IMR-90 (cell line): Measurements from ENCODE around the gene ZNF791. TPM values are rescaled to one million over a fixed set of nuclear protein-coding genes. Genes with fewer than 3 reads are reported as not detected.

Experiments
- ATAC-seq: fragments of 200-7000 bp; cut with Tn5 transposase; 2 replicates; pipeline ENCODE4 v1.9.1; 2020; ENCODE audit warnings: low read depth, mild to moderate bottlenecking, moderate library complexity
- BruUV-seq: library from RNA; stranded (reverse); fragments of 400-500 nt; replicated peaks from 2 replicates; lab custom pipeline; 2021; lab: Mats Ljungman, UMichigan
- CTCF ChIA-PET: fragments of 300-600 bp; formaldehyde crosslinking; extraction: SDS; loops from one replicate; lab custom pipeline; 2021; ENCODE audit warnings: antibody characterized with exemption; lab: Yijun Ruan, JAX
- POLR2A ChIA-PET: fragments of 300-600 bp; sonication (Branson Sonifier 250); formaldehyde crosslinking; loops from one replicate; lab custom pipeline; 2022; ENCODE audit warnings: antibody characterized with exemption; ENCODE audit not compliant: unreplicated experiment; lab: Charles Lee
- DNase-seq: peaks from one replicate; pipeline ENCODE4 v3.0.0; 2013
- H2AFZ ChIP-seq: replicated peaks from 2 replicates; pipeline ENCODE3; 2013; ENCODE audit warnings: low read length, mild to moderate bottlenecking; ENCODE audit not compliant: poor library complexity
- H2AK5ac ChIP-seq: 2 replicates; pipeline ENCODE4 v1.6.1; 2013; ENCODE audit warnings: low read depth, low read length, inconsistent platforms
- H2AK9ac ChIP-seq: replicated peaks from 2 replicates; pipeline ENCODE3; 2013; ENCODE audit warnings: mild to moderate bottlenecking, low read depth, low read length, moderate library complexity; ENCODE audit not compliant: poor library complexity
- H2BK120ac ChIP-seq: 2 replicates; pipeline ENCODE4 v1.6.1; 2013; ENCODE audit warnings: low read depth, low read length, inconsistent platforms
- H2BK15ac ChIP-seq: 3 replicates; pipeline ENCODE4 v1.6.1; 2013; ENCODE audit warnings: low read depth, low read length, inconsistent platforms
- H2BK20ac ChIP-seq: 2 replicates; pipeline ENCODE4 v1.6.1; 2013; ENCODE audit warnings: low read depth, mild to moderate bottlenecking, inconsistent platforms, low read length, moderate library complexity
- H2BK5ac ChIP-seq: 2 replicates; pipeline ENCODE4 v1.6.1; 2013; ENCODE audit warnings: mild to moderate bottlenecking, low read depth, low read length, inconsistent platforms; ENCODE audit not compliant: poor library complexity, severe bottlenecking
- H3K14ac ChIP-seq: replicated peaks from 2 replicates; pipeline ENCODE4 v1.6.1; 2013; ENCODE audit warnings: low read depth, low read length, inconsistent platforms
- H3K18ac ChIP-seq: 2 replicates; pipeline ENCODE4 v1.6.1; 2013; ENCODE audit warnings: low read depth, low read length, control low read depth
- H3K23ac ChIP-seq: 2 replicates; pipeline ENCODE4 v1.6.1; 2013; ENCODE audit warnings: low read depth, low read length, inconsistent platforms
- H3K27ac ChIP-seq: 2 replicates; pipeline ENCODE4 v1.5.1; 2013; ENCODE audit warnings: mild to moderate bottlenecking, control low read depth, low read length; ENCODE audit not compliant: insufficient read depth
- H3K27me3 ChIP-seq: 2 replicates; pipeline ENCODE4 v1.6.1; 2013; ENCODE audit warnings: low read length; ENCODE audit not compliant: control insufficient read depth, insufficient read depth
- H3K36me3 ChIP-seq: 2 replicates; pipeline ENCODE4 v1.6.1; 2013; ENCODE audit warnings: low read length, mixed read lengths; ENCODE audit not compliant: control insufficient read depth, insufficient read depth
- H3K4ac ChIP-seq: 2 replicates; pipeline ENCODE4 v1.6.1; 2013; ENCODE audit warnings: low read depth, low read length, inconsistent platforms
- H3K4me1 ChIP-seq: 2 replicates; pipeline ENCODE4 v1.6.1; 2013; ENCODE audit warnings: low read length, mixed read lengths; ENCODE audit not compliant: control insufficient read depth, insufficient read depth
- H3K4me2 ChIP-seq: 2 replicates; pipeline ENCODE4 v1.6.1; 2013; ENCODE audit warnings: low read depth, mild to moderate bottlenecking, control low read depth, low read length, moderate library complexity
- H3K4me3 ChIP-seq: 2 replicates; pipeline ENCODE4 v1.5.1; 2013; ENCODE audit warnings: low read depth, mild to moderate bottlenecking, control low read depth, low read length, moderate library complexity; ENCODE audit not compliant: insufficient read depth
- H3K56ac ChIP-seq: 2 replicates; pipeline ENCODE4 v1.6.1; 2013; ENCODE audit warnings: low read length, inconsistent platforms; ENCODE audit not compliant: insufficient read depth; ENCODE audit errors: extremely low read depth
- H3K79me1 ChIP-seq, 2 experiments: 2 replicates each; pipeline ENCODE4 v1.6.1; 2013; ENCODE audit warnings: low read length in 2 of 2, inconsistent platforms in 1 of 2, low read depth in 1 of 2
- H3K9ac ChIP-seq: 2 replicates; pipeline ENCODE4 v1.6.1; 2013; ENCODE audit warnings: low read depth, low read length, control low read depth
- H3K9me1 ChIP-seq: 2 replicates; pipeline ENCODE4 v1.6.1; 2013; ENCODE audit warnings: low read length, inconsistent platforms; ENCODE audit not compliant: insufficient read depth
- H3K9me3 ChIP-seq: 2 replicates; pipeline ENCODE4 v1.6.1; 2013; ENCODE audit warnings: low read length; ENCODE audit not compliant: control insufficient read depth, insufficient read depth
- H4K20me1 ChIP-seq: 2 replicates; pipeline ENCODE4 v1.6.1; 2013; ENCODE audit warnings: low read length, inconsistent platforms; ENCODE audit not compliant: insufficient read depth
- H4K5ac ChIP-seq: 2 replicates; pipeline ENCODE4 v1.6.1; 2013; ENCODE audit warnings: mild to moderate bottlenecking, low read depth, low read length, control low read depth
- H4K8ac ChIP-seq, 2 experiments: 2 replicates each; pipeline ENCODE4 v1.6.1; 2013; ENCODE audit warnings: low read depth in 2 of 2, low read length in 2 of 2, control low read depth in 1 of 2, inconsistent platforms in 1 of 2
- H4K91ac ChIP-seq: 2 replicates; pipeline ENCODE4 v1.6.1; 2013; ENCODE audit warnings: low read depth, low read length, inconsistent platforms; ENCODE audit not compliant: insufficient read depth
- CEBPB ChIP-seq: IDR thresholded peaks from 2 replicates; pipeline ENCODE4 v1.6.1; 2012; ENCODE audit warnings: low read depth, low read length, improper control_type of control experiment
- RAD21 ChIP-seq: IDR thresholded peaks from 2 replicates; pipeline ENCODE4 v1.6.1; 2012; ENCODE audit warnings: low read length, improper control_type of control experiment
- WGBS, 2 experiments: methylation state at CpG; one replicate each; pipeline versions ENCODE4 v1.1.5 to v1.1.7; 2013; ENCODE audit warnings: missing lambda C conversion rate in 2 of 2; ENCODE audit not compliant: insufficient read length in 1 of 2; ENCODE audit errors: extremely low coverage in 2 of 2; 5-methylcytosine and 5-hydroxymethylcytosine counted together
- dilution Hi-C: fragments of 300-500 bp; cut with HindIII; formaldehyde crosslinking; loops from one replicate; pipeline ENCODE4 v1.14.3; 2018; ENCODE audit warnings: low sequenced_read_pairs; ENCODE audit not compliant: unreplicated experiment
- in situ Hi-C: fragments of 300-500 bp; cut with MboI; formaldehyde crosslinking; loops from 3 replicates; pipeline ENCODE4 v1.14.3; 2019; ENCODE audit warnings: low sequenced_read_pairs, inconsistent platforms, mixed read lengths
- intact Hi-C: fragments of 100-400 bp; cut with micrococcal nuclease; formaldehyde crosslinking; loops from 2 replicates; pipeline ENCODE4 v1.10.0; 2022
- polyA plus RNA-seq, 3 experiments: library from polyadenylated mRNA; depleted of rRNA; stranded (reverse); fragments of >200 nt; gene quantifications; 2 replicates each; pipeline ENCODE4 v1.2.3, GENCODE V29; 2012; ENCODE audit warnings: low replicate concordance in 1 of 3
- total RNA-seq: library from RNA; depleted of rRNA; stranded (reverse); fragments of >200 nt; gene quantifications from 2 replicates; pipeline ENCODE4 v1.2.3, GENCODE V29; 2012

Gene ZNF791
- total and polyA plus RNA-seq, 2 of the 4 experiments (the other 2 are of a cell fraction), result 7.1 to 15.8 TPM

- H3K9ac ChIP-seq, result no peak overlapping the region
- H3K23ac ChIP-seq, result no peak overlapping the region
- H2AK9ac ChIP-seq, result no peak overlapping the region
- H2BK5ac ChIP-seq, result no peak overlapping the region
- no peak overlapping the region for H3K56ac ChIP-seq
- H2BK15ac ChIP-seq, result no peak overlapping the region
- H4K20me1 ChIP-seq, result no peaks in the 10 kb centered on the region
- H2AK5ac ChIP-seq, result no peak overlapping the region
- TF ChIP-seq RAD21 (no peak), CEBPB (0 out of 2 replicates have a peak, but pooled peaks have one; percentile 39)
- no peak overlapping the region for H3K27ac ChIP-seq
- WGBS, 2 experiments, result 100% methylated on average over 2 of the region's 4 CpGs; no CpG with 5 or more reads in 1 of the 2 experiments
- H3K9me3 ChIP-seq, result no peaks in the 10 kb centered on the region
- H3K27me3 ChIP-seq, result no peaks in the 10 kb centered on the region; the same call in 1 of the 2 replicates
- intact Hi-C loops (no loop called here), dilution Hi-C loops (no loop called here), in situ Hi-C loops (loop anchor here (5.0 kb wide), 1 partner anchor 104 kb away; no protein-coding TSS in a partner anchor)
- H3K14ac ChIP-seq, result no peak overlapping the region
- no peaks in the 10 kb centered on the region for H3K9me1 ChIP-seq
- ATAC-seq (no peak), DNase-seq (peak; percentile 16)
- H4K8ac ChIP-seq, result no peak overlapping the region
- ChIA-PET CTCF (no interaction called here), POLR2A (no interaction called here)
- no peak overlapping the region for H3K4ac ChIP-seq
- no peaks in the 10 kb centered on the region for H3K4me1 ChIP-seq
- H4K91ac ChIP-seq, result no peak overlapping the region
- no TSS peak for BruUV-seq
- H3K36me3 ChIP-seq, result no peaks in the 10 kb centered on the region
- no peak overlapping the region for H4K5ac ChIP-seq
- H3K4me3 ChIP-seq, result no peak overlapping the region
- H2BK20ac ChIP-seq, result no peak overlapping the region
- no peak overlapping the region for H3K4me2 ChIP-seq
- no peak overlapping the region for H2AFZ ChIP-seq
- no peak overlapping the region for H3K18ac ChIP-seq
- H3K79me1 ChIP-seq, result no peaks in the 10 kb centered on the region
- H2BK120ac ChIP-seq, result no peak overlapping the region
Observed at GRCh38 chr19:12567951-12568350, 42.8 kb upstream of the ZNF791 start.
